HEK293T (cell line): Measurements from ENCODE around the gene GMPR.

ENCODE experiments used
- CTCF ChIA-PET: fragments of 350-600 bp; formaldehyde crosslinking; extraction: SDS; loops from one replicate; lab custom pipeline; 2021; ENCODE audit warnings: antibody characterized with exemption, inconsistent platforms; lab: Yijun Ruan, JAX
- POLR2A ChIA-PET: fragments of 350-600 bp; formaldehyde crosslinking; extraction: SDS; loops from one replicate; lab custom pipeline; 2020; ENCODE audit warnings: antibody characterized with exemption, inconsistent platforms; lab: Yijun Ruan, JAX
- DNase-seq: peaks from one replicate; pipeline ENCODE4 v3.0.0; 2012; ENCODE audit warnings: mixed read lengths; ENCODE audit errors: extremely low spot score
- ARNT ChIP-seq: fragments of 450-650 bp; IDR thresholded peaks from 2 replicates; pipeline ENCODE4 v1.6.1; 2017; ENCODE audit warnings: mild to moderate bottlenecking
- BHLHE40 ChIP-seq: fragments of 450-650 bp; IDR thresholded peaks from 2 replicates; pipeline ENCODE4 v1.6.1; 2016; ENCODE audit warnings: mild to moderate bottlenecking, moderate library complexity, borderline replicate concordance
- CTBP1 ChIP-seq: fragments of 450-650 bp; IDR thresholded peaks from 2 replicates; pipeline ENCODE4 v1.6.1; 2016; ENCODE audit warnings: borderline replicate concordance
- ELF4 ChIP-seq: fragments of 450-650 bp; IDR thresholded peaks from 2 replicates; pipeline ENCODE4 v1.6.1; 2017; ENCODE audit warnings: antibody characterized with exemption
- FOXA1 ChIP-seq: fragments of 450-650 bp; IDR thresholded peaks from 2 replicates; pipeline ENCODE4 v1.6.1; 2016; ENCODE audit warnings: mild to moderate bottlenecking
- FOXK2 ChIP-seq: fragments of 450-650 bp; IDR thresholded peaks from 2 replicates; pipeline ENCODE4 v1.6.1; 2016; ENCODE audit warnings: mild to moderate bottlenecking
- FOXM1 ChIP-seq: fragments of 450-650 bp; IDR thresholded peaks from 2 replicates; pipeline ENCODE4 v1.6.1; 2017; ENCODE audit warnings: mild to moderate bottlenecking, borderline replicate concordance
- HDGF ChIP-seq: fragments of 450-650 bp; IDR thresholded peaks from 2 replicates; pipeline ENCODE4 v1.6.1; 2017; ENCODE audit warnings: antibody characterized with exemption, borderline replicate concordance
- L3MBTL2 ChIP-seq: fragments of 450-650 bp; conservative IDR thresholded peaks from 2 replicates; pipeline ENCODE4 v1.6.1; 2016; ENCODE audit warnings: mild to moderate bottlenecking
- LEF1 ChIP-seq: fragments of 450-650 bp; IDR thresholded peaks from 2 replicates; pipeline ENCODE4 v1.6.1; 2017; ENCODE audit warnings: mild to moderate bottlenecking, borderline replicate concordance
- NFRKB ChIP-seq: fragments of 450-650 bp; IDR thresholded peaks from 2 replicates; pipeline ENCODE4 v1.6.1; 2016; ENCODE audit warnings: mild to moderate bottlenecking, moderate library complexity
- PKNOX1 ChIP-seq: fragments of 450-650 bp; IDR thresholded peaks from 2 replicates; pipeline ENCODE4 v1.6.1; 2016
- SP1 ChIP-seq: fragments of 450-650 bp; IDR thresholded peaks from 2 replicates; pipeline ENCODE4 v1.6.1; 2017
- SUZ12 ChIP-seq: fragments of 450-650 bp; IDR thresholded peaks from 2 replicates; pipeline ENCODE4 v1.6.1; 2016; ENCODE audit warnings: mild to moderate bottlenecking
- TARDBP ChIP-seq: fragments of 450-650 bp; IDR thresholded peaks from 2 replicates; pipeline ENCODE4 v1.6.1; 2016
- ZNF384 ChIP-seq: fragments of 450-650 bp; IDR thresholded peaks from 2 replicates; pipeline ENCODE4 v1.6.1; 2016

The GMPR gene

GRCh38 chr6:16244446-16244845 lies 6.1 kb downstream of the GMPR start:
- CTCF ChIA-PET = interaction anchor here (0.6 to 1.2 kb wide), 3 partner anchors 28 to 135 kb away, joined by 3 to 4 read pairs (median 3); no protein-coding TSS in a partner anchor
- POLR2A ChIA-PET = interaction anchor here (0.6 kb wide), 1 partner anchor 8 kb away, joined by 3 read pairs; no protein-coding TSS in a partner anchor

DNA sequence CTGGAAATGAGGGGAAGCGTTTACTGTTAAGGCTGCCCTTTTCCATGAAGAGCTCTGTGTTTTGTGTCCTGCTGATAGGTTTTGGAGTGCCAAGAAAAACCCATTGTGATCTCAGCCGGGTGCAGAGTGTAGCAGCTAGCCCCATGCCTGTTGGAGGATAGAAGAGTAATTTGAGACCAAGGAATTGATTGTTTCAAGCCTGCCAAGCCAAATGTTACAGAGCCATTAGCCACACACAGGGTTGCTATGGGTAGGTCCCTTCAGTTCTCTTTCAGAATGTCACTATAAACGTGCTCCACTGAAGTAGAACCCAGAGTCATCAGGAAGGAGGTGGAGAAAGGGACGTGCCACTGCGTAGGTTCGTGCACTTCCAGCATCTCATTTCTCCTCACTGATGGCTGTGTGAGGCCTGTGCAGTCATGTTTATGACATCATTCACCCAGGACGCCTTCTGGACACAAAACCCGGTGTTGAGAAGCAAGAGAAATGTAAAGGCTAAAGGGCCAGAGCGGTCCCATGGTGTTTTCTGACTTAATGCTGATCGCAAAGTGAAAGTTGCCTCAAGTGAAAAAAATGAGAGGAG lies 6.6 kb downstream of the GMPR start:
- TF ChIP-seq SUZ12 (no peak), HDGF (no peak), BHLHE40 (no peak), PKNOX1 (no peak), NFRKB (no peak), TARDBP (no peak)
- no peak for DNase-seq
- POLR2A ChIA-PET = interaction anchor here (0.6 kb wide), 1 partner anchor 8 kb away, joined by 3 read pairs; no protein-coding TSS in a partner anchor
- CTCF ChIA-PET = interaction anchor here (0.6 to 1.2 kb wide), 3 partner anchors 28 to 135 kb away, joined by 3 to 4 read pairs (median 3); no protein-coding TSS in a partner anchor

More at GRCh38 chr6:16244446-16244845, 6.1 kb downstream of the GMPR start:
- DNase-seq = no peak
- no peak for TF ChIP-seq FOXK2
- TF ChIP-seq HDGF = no peak
- no peak for TF ChIP-seq ARNT
- no peak for TF ChIP-seq TARDBP
- TF ChIP-seq CTBP1 = no peak
- TF ChIP-seq SUZ12 = no peak
- TF ChIP-seq FOXA1 = no peak
- no peak for TF ChIP-seq PKNOX1
- no peak for TF ChIP-seq LEF1
- TF ChIP-seq NFRKB = no peak
- TF ChIP-seq BHLHE40 = no peak

- CTCF ChIA-PET = interaction anchor here (0.8 kb wide), 1 partner anchor 76 kb away, joined by 3 read pairs; no protein-coding TSS in a partner anchor
Observed at GRCh38 chr6:16248271-16248853, 10.0 kb downstream of the GMPR start.

DNA sequence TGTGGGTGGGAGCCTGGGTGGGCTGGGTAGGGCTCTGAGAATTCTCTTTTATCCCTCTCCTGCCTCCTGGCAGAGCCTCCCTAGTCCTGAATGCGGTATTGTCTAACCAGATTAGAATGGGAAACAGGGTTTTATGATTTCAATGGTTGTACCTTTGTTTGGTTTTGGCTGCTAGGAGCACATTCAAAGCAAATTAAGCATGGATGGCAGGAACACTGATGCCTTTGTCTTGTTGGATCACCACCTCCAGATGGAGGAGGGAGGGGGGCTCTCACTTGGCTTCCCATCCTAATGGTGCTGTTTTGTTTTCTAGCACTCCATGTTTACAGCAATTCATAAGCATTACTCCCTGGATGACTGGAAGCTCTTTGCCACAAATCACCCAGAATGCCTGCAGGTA lies 11.6 kb downstream of the GMPR start:
- no peak for DNase-seq
- no peak for TF ChIP-seq TARDBP
- ChIA-PET CTCF (no interaction called here), POLR2A (no interaction called here)

More at GRCh38 chr6:16248271-16248853, 10.0 kb downstream of the GMPR start:
- TF ChIP-seq BHLHE40 = no peak
- no peak for TF ChIP-seq SP1
- TF ChIP-seq CTBP1 = no peak
- TF ChIP-seq LEF1 = no peak
- TF ChIP-seq ARNT = no peak
- TF ChIP-seq FOXA1 = no peak
- no peak for TF ChIP-seq ZNF384
- no peak for TF ChIP-seq FOXK2
- TF ChIP-seq L3MBTL2 = no peak
- no peak for TF ChIP-seq PKNOX1
- TF ChIP-seq HDGF = no peak
- no peak for DNase-seq
- POLR2A ChIA-PET = no interaction called here

GRCh38 chr6:16251706-16252105 lies 13.3 kb downstream of the GMPR start:
- POLR2A ChIA-PET = no interaction called here
- CTCF ChIA-PET = no interaction called here
- no peak for DNase-seq
- TF ChIP-seq FOXM1 (no peak), TARDBP (no peak), SUZ12 (no peak), HDGF (no peak), LEF1 (no peak), BHLHE40 (no peak), PKNOX1 (no peak), ELF4 (no peak), ZNF384 (no peak), SP1 (no peak), CTBP1 (no peak), FOXA1 (no peak), NFRKB (no peak), L3MBTL2 (no peak), ARNT (no peak), FOXK2 (no peak)

DNA sequence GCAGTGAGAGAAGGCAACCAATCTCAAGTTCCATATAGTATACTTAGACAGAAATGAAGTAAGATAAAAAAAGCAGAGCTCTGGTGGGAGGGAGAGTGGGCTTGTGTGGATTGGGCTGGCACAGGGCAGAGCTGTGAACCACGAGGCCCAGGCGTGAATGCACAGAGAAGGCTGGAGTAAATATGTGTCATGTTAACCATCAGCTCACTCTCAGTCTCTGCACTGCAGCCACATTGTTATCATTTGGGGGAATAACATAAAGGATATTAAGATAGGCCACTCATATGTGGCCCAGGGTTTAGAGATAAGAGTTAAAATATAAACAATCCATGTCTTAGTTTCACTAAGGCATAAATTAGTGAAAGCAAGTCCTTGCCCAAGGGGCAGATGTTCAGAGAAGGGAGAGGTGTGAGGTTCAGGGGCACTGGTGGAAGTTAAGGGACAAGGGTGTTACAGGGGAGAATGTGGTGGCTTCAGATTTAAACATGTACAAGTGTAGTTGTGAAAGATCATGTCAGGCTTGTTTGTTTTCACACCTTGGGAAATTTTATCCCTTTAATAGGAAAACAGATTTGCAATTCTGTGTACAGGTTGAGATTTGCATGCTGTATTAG lies 14.4 kb downstream of the GMPR start:
- ChIA-PET CTCF (no interaction called here), POLR2A (no interaction called here)
- no peak for DNase-seq
- no peak for TF ChIP-seq ZNF384
- TF ChIP-seq HDGF = no peak
- no peak for TF ChIP-seq ARNT
- no peak for TF ChIP-seq FOXM1
- TF ChIP-seq L3MBTL2 = no peak
